Panc1 (cell line): ENCODE measurements around the gene SMARCD2. TPM values are rescaled to one million over a fixed set of nuclear protein-coding genes. Genes with fewer than 3 reads are reported as not detected.

Source experiments
- ATAC-seq: fragments of 200-7000 bp; cut with Tn5 transposase; 2 replicates; pipeline ENCODE4 v1.9.1; 2020; ENCODE audit warnings: mild to moderate bottlenecking, moderate library complexity
- BruUV-seq: library from RNA; stranded (reverse); fragments of 400-500 nt; replicated peaks from 2 replicates; lab custom pipeline; 2021; lab: Mats Ljungman, UMichigan
- CTCF ChIA-PET: fragments of 300-600 bp; sonication (Branson Sonifier 250); formaldehyde crosslinking; loops from one replicate; lab custom pipeline; 2022; ENCODE audit warnings: antibody characterized with exemption; lab: Charles Lee
- POLR2A ChIA-PET: fragments of 300-600 bp; sonication (Branson Sonifier 250); formaldehyde crosslinking; loops from one replicate; lab custom pipeline; 2022; ENCODE audit warnings: antibody characterized with exemption; lab: Charles Lee
- DNase-seq: peaks from one replicate; pipeline ENCODE4 v3.0.0-alpha.2; 2010; ENCODE audit warnings: low read depth, low spot score
- H3K27ac ChIP-seq: 2 replicates; pipeline ENCODE4 v1.5.1; 2011; ENCODE audit warnings: mild to moderate bottlenecking, low read length, inconsistent platforms
- H3K27me3 ChIP-seq: fragments of 200-500 bp; sonication (Bioruptor generic); 2 replicates; pipeline ENCODE4 v1.6.0; 2014; ENCODE audit warnings: low read length, inconsistent platforms; ENCODE audit not compliant: control insufficient read depth, insufficient read depth
- H3K36me3 ChIP-seq: fragments of 200-500 bp; sonication (Bioruptor generic); 2 replicates; pipeline ENCODE4 v1.5.1; 2014; ENCODE audit warnings: inconsistent platforms, mild to moderate bottlenecking, low read length, moderate library complexity; ENCODE audit not compliant: control insufficient read depth, insufficient read depth
- H3K4me1 ChIP-seq: 2 replicates; pipeline ENCODE4 v1.5.1; 2011; ENCODE audit warnings: inconsistent platforms, mild to moderate bottlenecking, low read length, moderate library complexity; ENCODE audit not compliant: control insufficient read depth, insufficient read depth
- H3K4me3 ChIP-seq, 2 experiments: 2 replicates each; pipeline ENCODE4 v1.5.1; 2011 to 2012; ENCODE audit warnings: low read depth in 2 of 2, low read length in 2 of 2, mild to moderate bottlenecking in 2 of 2, inconsistent platforms in 1 of 2, moderate library complexity in 1 of 2
- H3K9me3 ChIP-seq: fragments of 200-500 bp; sonication (Bioruptor generic); 2 replicates; pipeline ENCODE4 v1.5.1; 2014; ENCODE audit warnings: low read depth, mild to moderate bottlenecking, inconsistent platforms, low read length, moderate library complexity; ENCODE audit not compliant: control insufficient read depth, insufficient read depth
- CTCF ChIP-seq: fragments of 450-650 bp; IDR thresholded peaks from 2 replicates; pipeline ENCODE4 v1.5.1; 2017; ENCODE audit warnings: mild to moderate bottlenecking
- POLR2AphosphoS5 ChIP-seq: IDR thresholded peaks from 2 replicates; pipeline ENCODE4 v1.6.1; 2012; ENCODE audit warnings: mild to moderate bottlenecking, low read depth, low read length, moderate library complexity
- REST ChIP-seq, 2 experiments: IDR thresholded peaks; 2 replicates each; pipeline ENCODE4 v1.6.1; 2011 to 2012; ENCODE audit warnings: low read depth in 2 of 2, control low read depth in 1 of 2, low read length in 1 of 2, mild to moderate bottlenecking in 1 of 2, moderate library complexity in 1 of 2; ENCODE audit not compliant: insufficient read depth in 1 of 2
- SIN3A ChIP-seq: IDR thresholded peaks from 2 replicates; pipeline ENCODE4 v1.6.1; 2012; ENCODE audit warnings: low read depth, mild to moderate bottlenecking, low read length, moderate library complexity, borderline replicate concordance; ENCODE audit not compliant: insufficient read depth
- TCF7L2 ChIP-seq: IDR thresholded peaks from 2 replicates; pipeline ENCODE4 v1.6.1; 2011; ENCODE audit warnings: mild to moderate bottlenecking, low read depth, low read length, inconsistent platforms
- in situ Hi-C: cut with HindIII; loops from 2 replicates; pipeline ENCODE4 v1.10.0; 2016; ENCODE audit warnings: low sequenced_read_pairs, low pct_unique_long_range_greater_than_20kb
- intact Hi-C: fragments of 100-400 bp; cut with micrococcal nuclease; formaldehyde crosslinking; loops from one replicate; pipeline ENCODE4 v1.10.0; 2022; ENCODE audit not compliant: unreplicated experiment
- total RNA-seq: library from RNA; stranded (reverse); gene quantifications from one replicate; pipeline ENCODE4 v1.2.1, GENCODE V29; 2021; ENCODE audit not compliant: unreplicated experiment

SMARCD2 gene
- total RNA-seq, 1 experiment from 2014 or later = 59.4 TPM

GRCh38 chr17:63816669-63817068, 25.8 kb downstream of the SMARCD2 start:
- no TSS peak for BruUV-seq
- no peaks in the 10 kb centered on the region for H3K9me3 ChIP-seq
- ATAC-seq = no peak
- H3K36me3 ChIP-seq = peaks cover 20% of the 10 kb centered on the region
- no peaks in the 10 kb centered on the region for H3K27me3 ChIP-seq
- H3K27ac ChIP-seq = no peak overlapping the region
- ChIA-PET CTCF (no interaction called here), POLR2A (no interaction called here)
- TF ChIP-seq REST (IDR thresholded peaks at IDR 0.05; ENCODE audit: insufficient read depth in 1 of 2, low read depth in 2 of 2, low read length in 1 of 2) = no peak
- TF ChIP-seq SIN3A = no peak
- TF ChIP-seq POLR2AphosphoS5 = no peak
- TF ChIP-seq CTCF = no peak
- no peak for TF ChIP-seq TCF7L2
- intact Hi-C loops (no loop called here), in situ Hi-C loops (no loop called here)
- no peak for DNase-seq
- no peaks in the 10 kb centered on the region for H3K4me1 ChIP-seq
- H3K4me3 ChIP-seq = no peak overlapping the region

GRCh38 chr17:63816123-63816522, 26.4 kb downstream of the SMARCD2 start:
- CTCF ChIA-PET = no interaction called here
- intact Hi-C loops = no loop called here
- no peak overlapping the region for H3K27ac ChIP-seq
- no peaks in the 10 kb centered on the region for H3K27me3 ChIP-seq
- no peak overlapping the region for H3K4me3 ChIP-seq
- no peaks in the 10 kb centered on the region for H3K9me3 ChIP-seq
- ATAC-seq = no peak
- H3K4me1 ChIP-seq = no peaks in the 10 kb centered on the region
- POLR2A ChIA-PET = no interaction called here
- in situ Hi-C loops = no loop called here
- H3K36me3 ChIP-seq = peaks cover 24% of the 10 kb centered on the region
- BruUV-seq = no TSS peak
- DNase-seq = no peak
- no peak for TF ChIP-seq POLR2AphosphoS5
- TF ChIP-seq CTCF = no peak
- no peak for TF ChIP-seq REST (IDR thresholded peaks at IDR 0.05; ENCODE audit: insufficient read depth in 1 of 2, low read depth in 2 of 2, low read length in 1 of 2)
- TF ChIP-seq TCF7L2 = no peak
- TF ChIP-seq SIN3A = no peak
